ENCODE data around the gene UVRAG.

DNA sequence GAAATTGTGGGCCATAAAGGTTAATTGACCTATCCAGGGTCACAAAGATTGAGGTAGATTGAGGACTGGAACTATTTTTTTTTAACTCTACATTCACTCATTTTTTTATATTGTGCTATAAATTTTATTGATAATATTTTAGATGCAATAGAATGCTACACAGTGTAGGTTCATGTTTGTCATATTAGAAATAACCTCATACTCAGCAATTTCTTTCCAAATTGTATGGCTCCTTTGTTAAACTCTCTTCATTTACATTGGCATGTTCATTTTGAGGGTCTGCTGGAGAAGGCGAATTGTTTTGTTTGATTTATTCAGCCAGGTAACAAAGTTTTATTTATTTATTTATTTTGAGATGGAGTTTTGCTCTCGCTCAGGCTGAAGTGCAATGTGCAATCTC, 44.6 kb downstream of the UVRAG start:
- TF ChIP-seq CTCF (IDR thresholded peaks at IDR 0.05 in 8 of 11, conservative IDR thresholded peaks at IDR 0.05 in 3 of 11) (no peak), POLR2A (IDR thresholded peaks at IDR 0.05) (no peak), POLR2AphosphoS5 (IDR thresholded peaks at IDR 0.05) (no peak)

Data from spleen (tissue), 7 donors.